Measurements from ENCODE around the gene ABHD2. TPM values are rescaled to one million over a fixed set of nuclear protein-coding genes. Genes with fewer than 3 reads are reported as not detected.
"Not testable (repeated sequence)": the region's sequence is repeated elsewhere in the genome, so short reads cannot be mapped to it uniquely, and the experiment has no call there.

ABHD2 gene
- total RNA-seq, 1 experiment from 2014 or later, result 181 TPM

DNA sequence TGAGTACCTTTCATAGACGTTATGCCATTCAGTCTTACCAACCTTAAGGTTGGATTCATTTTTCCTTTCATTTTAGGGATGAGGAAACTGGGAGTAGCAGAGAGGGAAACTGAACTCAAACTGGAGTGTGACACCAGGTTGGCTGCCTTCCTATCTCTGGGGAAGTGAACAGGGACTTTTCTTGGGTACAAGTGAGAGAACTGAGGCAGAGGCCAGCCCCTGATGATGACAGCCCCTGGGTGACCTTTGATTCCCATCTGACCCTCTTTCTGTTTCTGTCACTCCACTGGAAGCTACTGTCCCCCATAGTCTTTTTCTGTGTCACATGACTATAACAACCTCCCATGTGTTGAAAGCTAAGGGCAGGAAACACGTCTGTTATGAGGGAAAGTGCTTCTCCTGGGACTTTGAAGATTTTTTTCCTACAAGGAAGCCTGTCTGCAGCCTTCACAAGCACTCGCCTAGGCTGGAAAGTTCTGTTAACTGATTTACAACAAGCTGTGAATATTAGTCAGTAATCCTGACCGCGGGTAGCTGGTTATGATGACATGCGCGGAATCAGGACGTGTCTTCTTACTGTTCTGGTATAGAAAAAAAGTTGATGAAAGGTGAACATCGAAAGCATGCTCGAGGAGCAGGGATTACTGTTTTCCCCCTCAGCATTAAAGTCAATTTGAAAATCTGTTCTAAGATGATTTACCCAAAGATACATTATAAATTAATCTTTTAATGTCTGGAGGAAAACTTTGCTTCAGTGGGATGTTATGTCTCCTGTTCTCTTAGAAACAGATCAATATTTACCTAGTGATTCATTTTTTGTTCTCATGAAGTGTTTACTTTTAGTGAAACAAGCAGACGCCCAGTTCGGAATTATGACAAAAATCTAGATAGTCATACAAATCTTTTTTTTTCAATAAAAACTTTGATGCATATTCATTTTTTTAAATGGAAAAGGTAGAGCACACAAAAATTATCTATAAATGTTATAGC lies 31.5 kb downstream of the ABHD2 start:
- DNase-seq (ENCODE audit: low spot score), result peak; percentile 97

DNA sequence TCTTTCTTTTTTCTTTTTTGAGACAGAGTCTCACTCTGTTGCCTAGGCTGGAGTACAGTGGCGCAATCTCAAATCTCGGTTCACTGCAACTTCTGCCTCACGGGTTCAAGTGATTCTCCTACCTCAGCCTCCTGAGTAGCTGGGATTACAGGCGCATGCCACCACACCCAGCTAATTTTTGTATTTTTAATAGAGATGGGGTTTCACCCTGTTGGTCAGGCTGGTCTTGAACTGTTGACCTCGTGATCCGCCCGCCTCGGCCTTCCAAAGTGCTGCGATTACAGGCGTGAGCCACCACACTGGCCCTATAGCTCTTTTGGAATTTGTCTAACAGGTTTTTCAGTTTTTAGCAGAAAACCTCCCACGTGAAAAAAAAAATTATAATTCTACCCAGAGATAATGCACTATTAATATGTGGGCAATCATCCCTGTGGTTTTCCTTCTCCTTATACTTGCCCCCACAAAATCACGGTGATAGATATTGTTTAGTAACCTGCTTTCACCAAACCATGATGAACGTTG lies 32.3 kb downstream of the ABHD2 start:
- peak; percentile 54 for DNase-seq (ENCODE audit: low spot score)

DNA sequence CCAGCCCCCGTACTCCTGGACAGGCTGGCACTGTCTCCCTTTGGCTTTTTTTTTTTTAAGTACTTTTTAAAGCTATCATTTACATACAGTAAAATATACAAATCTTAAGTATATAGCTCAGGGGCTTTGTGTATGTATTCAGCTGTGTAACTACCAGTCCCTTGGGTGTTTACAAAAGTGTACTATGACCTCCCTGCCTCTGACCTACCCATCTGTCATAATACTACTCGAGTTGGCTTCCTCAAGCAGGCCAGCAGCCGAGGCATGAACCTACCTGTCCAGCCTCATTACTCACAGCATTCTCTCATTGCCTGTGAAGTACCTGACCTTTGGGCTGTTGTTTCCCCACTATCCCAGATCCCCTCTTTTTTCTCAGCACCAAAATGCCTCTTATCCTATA lies 33.2 kb downstream of the ABHD2 start:
- peak; percentile 91 for DNase-seq (ENCODE audit: low spot score)

DNA sequence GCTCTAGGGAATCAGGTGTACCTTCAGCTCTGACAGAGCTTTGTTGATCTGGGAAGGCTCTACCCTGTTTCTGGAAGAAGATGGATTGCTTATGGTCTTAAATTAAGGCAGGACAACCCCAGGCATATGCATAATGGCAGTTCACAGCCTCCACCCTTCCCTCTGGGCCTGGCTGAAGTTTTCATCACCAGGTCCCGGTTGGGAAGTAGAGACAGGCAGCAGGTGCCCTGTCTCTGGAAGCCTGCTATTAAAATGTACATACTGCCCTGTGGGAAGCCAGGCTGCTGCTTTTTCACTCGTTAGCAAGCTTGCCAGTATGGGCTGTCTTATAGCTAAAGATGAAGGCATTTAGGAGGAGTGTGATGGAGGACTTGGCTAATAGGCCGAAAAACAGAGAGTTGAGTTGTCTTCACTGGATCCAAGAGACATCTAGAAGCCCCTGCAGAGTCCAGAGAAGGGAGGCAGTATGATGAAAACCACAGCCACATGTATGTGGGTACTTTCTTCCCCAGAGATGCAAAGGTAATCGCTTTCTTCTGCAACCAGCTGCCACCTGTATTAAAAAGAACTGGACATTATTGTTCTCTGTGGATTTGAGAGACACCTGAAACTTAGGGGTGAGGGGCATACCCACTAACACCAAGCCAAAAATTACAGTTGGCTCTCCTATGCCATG lies 34.4 kb downstream of the ABHD2 start:
- DNase-seq (ENCODE audit: low spot score), result no peak

DNA sequence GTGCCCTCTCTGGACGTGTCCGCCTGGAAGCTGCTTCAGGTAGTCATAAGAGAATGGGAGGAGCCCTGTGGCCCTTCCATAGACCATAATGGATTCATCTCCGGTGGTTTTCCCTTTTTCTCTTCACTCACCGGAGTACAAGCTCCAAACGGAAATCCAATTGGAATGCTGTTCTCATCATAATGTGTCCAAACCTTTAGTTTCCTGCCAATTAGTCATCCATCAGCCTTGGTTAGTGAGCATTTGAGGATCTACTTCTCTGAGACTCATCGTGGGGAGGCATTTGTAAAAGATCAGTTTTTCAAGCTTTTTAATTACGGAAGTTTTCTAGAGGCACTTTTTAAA lies 34.9 kb downstream of the ABHD2 start:
- DNase-seq (ENCODE audit: low spot score), result no peak

DNA sequence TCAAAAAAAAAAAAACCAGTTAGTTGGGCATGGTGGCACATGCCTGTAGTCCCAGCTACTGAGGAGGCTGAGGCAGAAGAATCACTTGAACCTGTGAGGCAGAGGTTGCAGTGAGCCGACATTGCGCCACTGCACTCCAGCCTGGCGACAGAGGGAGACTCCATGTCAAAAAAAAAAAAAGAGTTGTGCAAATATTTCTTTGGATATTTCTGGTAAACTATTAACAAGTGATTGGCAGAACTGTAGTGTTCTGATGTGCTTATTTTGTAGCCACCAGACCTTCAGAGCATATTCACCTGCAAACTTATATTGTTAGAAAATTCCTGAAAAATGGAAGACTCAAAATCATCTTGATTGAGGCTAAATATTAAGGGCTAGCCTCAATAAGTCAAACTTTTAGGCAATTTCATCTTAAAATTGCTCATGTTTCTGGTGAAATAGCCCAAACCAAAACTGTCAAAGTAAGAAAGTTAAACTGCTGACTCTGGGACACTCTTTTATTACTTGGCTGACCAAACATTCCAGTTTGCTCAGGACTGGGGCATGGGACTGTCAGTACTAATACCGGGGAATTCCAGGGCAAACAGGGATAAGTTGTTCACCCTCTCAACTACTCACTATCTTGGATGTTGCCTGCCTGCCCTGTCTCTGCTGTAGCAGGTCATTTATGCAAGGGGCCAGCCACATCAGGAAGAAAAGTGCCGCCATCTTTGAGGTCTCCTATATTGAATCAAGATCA lies 37.0 kb downstream of the ABHD2 start:
- peak; percentile 65 for DNase-seq (ENCODE audit: low spot score)

DNA sequence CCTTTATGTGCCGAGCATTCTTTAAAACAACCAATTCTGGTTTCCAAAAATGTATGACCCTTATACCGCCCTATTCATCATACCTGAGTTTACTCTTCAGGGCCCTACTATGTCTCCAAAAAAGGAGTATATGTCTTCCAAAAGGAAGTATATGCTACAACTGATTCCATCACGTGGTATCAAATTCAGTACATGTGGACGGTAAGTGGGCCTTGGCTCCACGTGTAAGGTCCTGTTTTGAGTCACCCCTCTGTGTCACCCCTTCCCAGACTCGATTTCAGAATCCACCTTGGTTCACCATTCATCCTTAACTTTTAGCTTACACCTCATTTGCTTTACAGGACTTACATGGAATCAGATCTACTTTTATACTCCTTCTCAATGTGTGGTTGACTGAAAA lies 37.8 kb downstream of the ABHD2 start:
- no peak for DNase-seq (ENCODE audit: low spot score)

DNA sequence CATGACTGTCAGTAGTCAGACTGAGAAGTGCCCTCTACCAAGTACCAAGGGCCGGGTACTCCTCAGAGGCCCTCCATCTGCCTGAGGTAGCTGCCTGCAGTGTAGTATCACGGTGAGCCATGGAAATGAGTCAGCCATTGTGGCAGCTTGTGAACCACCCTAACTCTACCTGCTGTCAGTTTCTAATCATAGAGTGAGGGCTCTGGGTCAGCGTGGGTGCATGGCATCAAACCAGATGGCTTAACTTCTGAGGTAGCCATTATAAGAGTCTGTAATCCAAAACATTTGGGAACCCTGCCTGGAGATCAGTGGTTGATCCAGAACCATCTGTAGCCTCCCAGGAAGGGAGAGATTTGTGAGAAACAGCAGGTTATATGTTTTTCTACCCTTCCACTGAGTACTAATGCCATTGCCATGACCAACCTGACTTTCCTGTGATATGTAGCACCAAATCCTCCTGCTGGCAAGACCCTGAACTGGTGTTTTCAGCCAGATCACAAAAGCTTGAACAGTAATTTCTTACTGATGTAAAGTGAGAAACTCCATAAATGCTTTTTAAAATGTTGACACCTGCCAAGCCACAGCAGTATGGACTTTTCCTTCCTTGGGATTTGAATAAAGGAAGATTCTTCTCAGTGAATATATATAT lies 38.9 kb downstream of the ABHD2 start:
- peak; percentile 69 for DNase-seq (ENCODE audit: low spot score)

DNA sequence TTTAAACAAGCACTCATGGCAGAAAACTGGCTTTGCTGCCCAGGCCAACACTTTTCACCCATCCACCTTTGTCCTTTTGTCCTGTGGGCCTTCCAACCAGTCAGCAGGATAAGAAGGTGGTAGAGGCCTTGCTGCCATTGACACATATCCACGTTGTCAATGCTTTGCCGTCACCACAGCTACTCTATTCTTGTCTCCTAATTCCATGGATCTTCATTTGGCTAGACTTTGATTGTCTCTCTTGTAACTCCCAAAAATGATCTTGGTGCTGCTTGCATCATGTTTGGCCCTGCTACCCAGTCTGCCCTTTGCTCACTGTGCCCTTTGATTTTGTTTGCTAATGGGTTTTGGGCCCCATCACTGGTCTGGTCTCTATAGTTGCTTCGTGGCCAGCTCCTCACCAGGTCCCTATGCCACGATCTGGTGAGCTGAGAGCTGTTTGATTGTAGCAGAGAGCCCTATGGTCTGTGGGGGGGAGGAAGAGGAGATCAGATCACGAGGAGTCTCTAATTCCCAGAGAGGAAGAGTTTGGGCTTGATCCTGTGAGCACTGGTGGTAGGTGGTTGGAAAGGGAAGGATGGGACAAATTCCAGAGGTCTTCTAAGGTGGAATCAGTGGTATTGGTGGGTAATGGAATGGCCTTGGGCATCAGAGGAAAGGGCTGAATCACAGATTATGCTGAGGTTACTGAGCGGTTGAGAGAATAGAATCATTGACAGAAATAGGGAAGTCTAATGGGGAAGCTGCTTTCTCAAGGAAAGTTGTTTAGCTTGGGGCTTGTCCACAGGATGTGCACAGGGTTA lies 40.3 kb downstream of the ABHD2 start:
- DNase-seq (ENCODE audit: low spot score), result no peak

DNA sequence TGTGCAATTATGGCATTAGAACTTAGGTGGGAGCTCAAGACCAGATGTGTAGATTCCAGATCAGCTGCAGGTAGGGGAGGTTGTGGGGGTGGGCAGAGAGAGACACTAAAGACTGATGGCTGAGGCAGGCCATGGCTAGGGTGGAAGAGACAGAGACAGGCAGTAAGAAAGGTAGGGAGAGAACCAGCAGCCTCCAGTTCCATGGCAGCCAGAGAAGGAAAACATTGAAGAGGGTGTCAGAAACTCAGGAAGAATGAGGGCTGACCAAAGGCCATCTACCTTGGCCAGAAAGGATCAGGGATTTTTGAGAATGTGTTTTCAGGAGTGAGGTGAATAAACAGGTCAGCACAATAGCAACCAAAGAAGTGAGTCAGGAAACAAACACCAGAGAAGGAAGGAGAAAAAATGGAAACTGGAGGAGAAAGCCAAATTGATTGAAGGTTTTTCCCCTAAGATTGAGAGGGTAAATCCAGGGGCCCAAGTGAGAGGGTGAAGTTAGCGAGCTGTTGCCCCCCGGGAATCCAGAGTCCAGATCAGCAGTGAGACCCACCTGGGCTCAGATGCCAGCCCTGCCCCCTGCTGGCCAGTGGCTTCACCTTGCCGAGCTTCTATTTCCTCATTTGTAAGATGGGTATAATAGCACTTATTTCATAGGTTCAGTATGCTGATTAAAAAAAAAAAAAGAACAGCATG lies 41.0 kb downstream of the ABHD2 start:
- peak; percentile 78 for DNase-seq (ENCODE audit: low spot score)

DNA sequence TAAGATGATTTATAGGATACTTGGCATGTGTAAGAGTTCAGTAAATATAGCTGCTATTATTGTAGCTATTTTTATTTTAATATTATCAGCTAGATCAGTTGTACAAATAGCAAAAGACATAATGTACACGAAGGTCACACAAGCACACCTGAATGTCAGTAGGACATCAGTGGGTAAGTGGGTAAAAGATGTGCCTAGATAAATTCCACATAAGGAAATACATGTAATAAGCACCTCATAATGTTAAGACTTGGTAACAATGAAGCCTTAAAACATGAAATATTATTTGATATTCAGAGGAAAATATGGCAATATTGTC lies 41.5 kb downstream of the ABHD2 start:
- DNase-seq (ENCODE audit: low spot score), result no peak

DNA sequence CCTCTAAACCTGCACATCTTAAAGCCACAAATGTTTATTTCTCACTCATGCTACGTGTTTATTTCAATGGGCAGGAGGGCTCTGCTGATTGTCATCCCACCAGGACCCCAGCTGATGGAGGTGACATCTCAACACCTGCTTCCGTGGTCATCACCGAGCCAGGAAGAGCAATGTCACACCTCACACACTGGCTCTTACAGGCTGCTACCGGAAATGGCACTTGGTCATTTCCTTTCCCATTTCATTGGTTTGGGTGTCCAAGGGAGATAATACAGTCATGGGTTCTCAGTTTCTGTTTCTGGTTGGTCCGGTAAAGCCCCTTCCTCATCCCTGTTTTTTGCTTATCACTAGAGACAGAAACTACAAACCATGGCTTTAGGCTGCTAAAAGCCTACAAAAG lies 41.9 kb downstream of the ABHD2 start:
- DNase-seq (ENCODE audit: low spot score), result no peak

DNA sequence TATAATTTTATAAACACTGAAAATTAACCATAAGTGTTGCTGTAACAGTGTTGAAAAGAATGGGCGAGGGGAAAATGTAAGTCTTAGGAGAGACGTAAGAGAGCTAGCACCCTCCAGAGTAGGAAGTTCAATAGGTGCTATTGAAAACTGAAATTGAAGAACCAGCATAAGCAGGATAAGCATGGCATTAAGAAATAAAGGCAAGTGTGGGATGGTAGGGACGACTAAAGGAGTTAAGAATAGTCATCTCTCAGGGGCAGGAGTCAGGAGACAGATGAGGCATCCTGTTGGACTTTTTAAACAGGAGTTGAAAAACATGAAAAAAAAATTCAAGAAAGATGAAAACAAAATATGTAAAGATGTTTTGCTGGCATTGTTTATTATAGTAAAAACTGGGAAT lies 43.5 kb downstream of the ABHD2 start:
- DNase-seq (ENCODE audit: low spot score), result no peak

DNA sequence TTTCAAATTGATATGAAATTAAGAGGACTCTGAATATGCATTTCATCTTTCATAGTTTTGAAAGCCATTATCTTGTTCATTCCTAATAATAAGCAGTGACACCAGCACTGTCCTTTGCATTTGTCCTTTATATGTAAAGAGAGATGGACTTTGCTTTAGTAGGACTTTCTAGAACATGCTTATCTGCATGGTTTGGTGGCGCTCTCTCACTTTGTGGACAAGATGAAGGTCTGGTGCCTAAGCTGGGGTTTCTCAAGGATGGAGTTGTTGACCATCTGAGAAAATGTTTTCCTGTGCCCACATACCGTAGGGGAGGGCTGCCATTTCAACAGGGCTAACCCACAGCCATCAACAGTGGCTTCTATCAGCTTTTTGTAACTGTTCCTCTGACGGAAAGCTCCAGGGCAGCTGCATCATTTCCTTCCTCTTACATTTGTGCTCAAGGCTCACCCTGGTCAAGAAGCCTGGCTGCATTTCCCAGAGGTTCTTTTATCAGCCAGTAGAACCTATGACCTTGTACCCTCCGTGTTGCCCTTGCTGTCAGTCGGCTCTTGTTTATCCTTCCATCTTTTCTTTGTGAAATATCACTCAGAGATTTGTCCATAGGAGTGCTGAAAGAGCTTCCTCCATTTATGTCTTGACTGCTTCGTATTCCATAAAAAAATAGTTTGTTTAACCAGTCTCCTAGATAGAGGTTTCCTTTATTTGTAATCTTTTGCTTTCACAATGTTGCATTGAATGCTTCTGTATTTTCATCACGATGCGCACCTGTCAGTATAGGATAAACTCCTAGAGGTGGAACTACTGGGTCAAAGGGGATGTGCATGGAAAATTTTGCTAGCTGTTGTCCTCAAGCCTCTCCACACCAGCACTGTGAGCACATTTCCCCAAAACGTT lies 44.6 kb downstream of the ABHD2 start:
- no peak for DNase-seq (ENCODE audit: low spot score)

DNA sequence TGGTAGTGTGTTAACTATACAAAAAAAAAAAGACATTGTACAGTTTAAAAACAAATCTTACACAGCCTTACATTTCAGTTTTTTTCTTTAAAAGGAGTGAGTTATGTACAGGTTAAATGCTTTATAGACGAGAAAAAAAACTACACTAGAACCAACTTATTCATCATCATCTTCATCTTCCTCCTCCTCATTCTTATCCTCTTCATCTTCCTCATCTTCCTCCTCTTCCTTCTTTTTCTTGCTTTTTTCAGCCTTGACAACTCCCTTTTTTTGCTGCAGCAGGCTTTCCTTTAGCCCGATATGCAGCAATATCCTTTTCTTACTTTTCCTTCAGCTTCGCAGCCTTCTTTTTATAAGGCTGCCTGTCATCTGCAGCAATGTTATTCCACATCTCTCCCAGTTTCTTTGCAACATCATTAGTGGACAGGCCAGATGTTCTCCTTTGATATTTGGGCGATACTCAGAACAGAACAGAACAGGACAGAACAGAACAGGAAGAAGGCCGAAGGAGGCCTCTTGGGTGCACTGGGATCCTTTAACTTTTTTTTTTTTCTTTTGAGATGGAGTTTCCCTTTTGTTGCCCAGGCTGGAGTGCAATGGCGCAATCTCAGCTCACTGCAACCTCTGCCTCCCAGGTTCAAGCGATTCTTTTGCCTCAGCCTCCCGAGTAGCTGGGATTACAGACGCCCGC lies 47.3 kb downstream of the ABHD2 start:
- DNase-seq (ENCODE audit: low spot score), result not testable (repeated sequence)

DNA sequence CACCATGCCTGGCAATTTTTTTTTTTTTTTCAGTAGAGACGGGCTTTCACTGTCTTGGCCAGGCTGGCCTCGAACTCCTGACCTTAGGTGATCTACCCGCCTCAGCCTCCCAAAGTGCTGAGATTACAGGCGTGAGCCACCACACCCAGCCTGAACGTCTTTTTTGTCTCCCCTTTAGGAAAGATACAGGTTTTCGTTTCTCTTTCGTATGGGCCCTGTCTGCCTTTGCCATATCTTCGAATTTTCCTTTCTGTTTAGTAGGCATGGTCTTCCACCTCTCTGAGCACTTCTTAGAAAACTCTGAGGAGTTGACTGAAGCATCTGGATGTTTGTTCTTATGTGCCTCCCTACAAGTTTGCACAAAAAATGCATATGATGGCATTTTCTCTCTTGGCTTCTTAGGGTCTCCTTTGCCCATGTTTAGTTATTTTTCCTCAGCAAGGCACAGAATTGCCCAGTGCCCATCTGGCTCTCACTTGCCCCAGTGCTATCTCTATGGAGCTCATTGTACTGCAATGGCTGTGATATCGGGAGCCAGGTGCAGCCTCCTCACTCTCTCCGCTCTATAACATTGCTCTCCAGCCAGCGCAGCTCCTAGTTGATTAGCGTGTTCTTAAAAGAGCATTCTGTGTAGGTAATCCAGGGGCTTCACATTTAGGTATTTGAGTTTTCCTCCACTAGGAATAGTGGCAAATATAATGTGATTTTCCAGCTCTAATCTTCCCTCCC lies 48.0 kb downstream of the ABHD2 start:
- no peak for DNase-seq (ENCODE audit: low spot score)

DNA sequence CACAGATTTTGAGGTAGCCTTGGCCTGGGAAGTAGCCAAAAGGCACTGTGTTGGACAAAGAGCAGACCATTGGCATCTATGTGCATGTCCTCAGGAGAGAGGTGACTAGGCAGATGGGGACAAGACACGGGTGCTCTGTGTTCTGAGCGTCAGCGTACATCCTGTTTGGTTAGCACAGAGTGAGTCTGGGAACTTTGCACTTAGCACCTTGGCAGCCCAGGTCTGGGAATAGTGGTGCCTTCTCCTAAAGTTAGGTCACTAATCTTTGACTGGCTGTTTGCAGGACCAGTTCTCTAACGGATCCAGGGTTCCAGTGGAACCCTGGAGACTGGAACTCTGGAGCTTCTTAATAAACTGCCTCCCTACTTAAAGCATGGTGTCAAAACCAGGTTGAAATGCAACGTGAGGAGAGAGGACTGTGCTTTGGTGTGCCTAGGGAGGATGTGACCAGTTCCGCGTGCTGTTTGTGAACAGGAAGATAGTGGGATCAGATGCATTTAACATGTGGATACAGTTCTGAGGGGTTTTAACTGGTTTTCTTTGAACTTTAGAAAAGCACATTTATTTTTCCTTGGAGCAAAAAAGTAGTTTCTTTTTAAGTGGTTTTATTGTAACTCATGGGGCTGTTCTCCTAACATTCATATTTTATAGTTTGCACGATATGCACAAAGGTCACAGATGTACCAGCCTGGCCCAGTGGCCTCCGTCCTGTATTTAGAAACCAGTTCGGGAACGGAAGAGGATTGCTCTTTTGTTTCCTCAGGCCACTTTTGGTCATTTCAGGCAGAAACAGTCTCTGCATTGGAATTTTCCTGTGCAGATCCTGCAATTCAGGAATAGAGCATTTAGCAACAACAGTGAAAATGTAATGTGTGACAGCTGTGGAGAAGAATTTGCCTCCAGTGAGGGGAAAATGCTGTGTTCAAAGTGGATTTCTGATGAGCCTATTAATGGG lies 48.8 kb downstream of the ABHD2 start:
- DNase-seq (ENCODE audit: low spot score), result no peak

Measured in HT-29 (cell line).